GM12878 (cell line): Measurements from ENCODE around the gene GUCA2A. TPM values are rescaled to one million over a fixed set of nuclear protein-coding genes. Genes with fewer than 3 reads are reported as not detected.

Experiments
- ATAC-seq: fragments of 200-7000 bp; cut with Tn5 transposase; 3 replicates; pipeline ENCODE4 v1.9.1; 2020; ENCODE audit warnings: mild to moderate bottlenecking, moderate library complexity
- BruUV-seq: library from RNA; stranded (reverse); fragments of 400-500 nt; replicated peaks from 2 replicates; lab custom pipeline; 2021; lab: Mats Ljungman, UMichigan
- CTCF ChIA-PET: fragments of 300-600 bp; sonication (Branson Sonifier 250); formaldehyde crosslinking; extraction: SDS; loops from one replicate; lab custom pipeline; 2021; ENCODE audit warnings: inconsistent platforms; lab: Yijun Ruan, JAX
- POLR2A ChIA-PET: fragments of 350-600 bp; formaldehyde crosslinking; extraction: SDS; loops from one replicate; lab custom pipeline; 2021; ENCODE audit warnings: inconsistent platforms; lab: Charles Lee
- RAD21 ChIA-PET: fragments of 300-600 bp; sonication (Branson Sonifier 250); formaldehyde crosslinking; loops from one replicate; lab custom pipeline; 2023; ENCODE audit warnings: antibody characterized with exemption; ENCODE audit not compliant: unreplicated experiment; lab: Charles Lee
- SMC1A ChIA-PET: fragments of 300-600 bp; sonication (Branson Sonifier 250); formaldehyde crosslinking; loops from one replicate; lab custom pipeline; 2023; ENCODE audit not compliant: unreplicated experiment, uncharacterized antibody; lab: Charles Lee
- DNase-seq: peaks from one replicate; pipeline ENCODE4 v3.0.0-alpha.2; 2011; ENCODE audit warnings: low read depth, low spot score
- FAIRE-seq: peaks from 3 replicates; lab custom pipeline; 2011; peaks lifted over from hg19 to GRCh38; lab: Jason Lieb, UNC
- H2AFZ ChIP-seq: 2 replicates; pipeline ENCODE4 v1.6.0; 2011; ENCODE audit warnings: low read depth, low read length, control low read depth; ENCODE audit not compliant: control insufficient read depth
- H3K27ac ChIP-seq: 2 replicates; pipeline ENCODE4 v1.5.1; 2011; ENCODE audit warnings: control low read depth; ENCODE audit not compliant: control insufficient read depth, insufficient read depth
- H3K27me3 ChIP-seq, 2 experiments: replicated peaks in 1 of 2; 2 replicates each; pipeline versions ENCODE4 v1.6.0 to v1.6.1; 2011; ENCODE audit warnings: low read length in 1 of 2; ENCODE audit not compliant: control insufficient read depth in 2 of 2, insufficient read depth in 2 of 2
- H3K36me3 ChIP-seq, 2 experiments: 2 replicates each; pipeline ENCODE4 v1.5.1; 2011; ENCODE audit warnings: low read length in 1 of 2; ENCODE audit not compliant: control insufficient read depth in 2 of 2, insufficient read depth in 2 of 2
- H3K4me1 ChIP-seq: 2 replicates; pipeline ENCODE4 v1.6.1; 2011; ENCODE audit warnings: mild to moderate bottlenecking, low read length, moderate library complexity, mixed read lengths; ENCODE audit not compliant: control insufficient read depth, insufficient read depth
- H3K4me2 ChIP-seq: 2 replicates; pipeline ENCODE4 v1.6.0; 2011; ENCODE audit warnings: control low read depth; ENCODE audit not compliant: control insufficient read depth, insufficient read depth
- H3K4me3 ChIP-seq: fragments of 200-600 bp; sonication (generic); 2 replicates; pipeline ENCODE4 v1.5.1; 2016
- H3K79me2 ChIP-seq: 2 replicates; pipeline ENCODE4 v1.6.0; 2011; ENCODE audit warnings: low read length; ENCODE audit not compliant: control insufficient read depth, insufficient read depth
- H3K9ac ChIP-seq: 2 replicates; pipeline ENCODE4 v1.8.0; 2011; ENCODE audit warnings: low read length, control low read depth, mixed read lengths; ENCODE audit not compliant: control insufficient read depth, insufficient read depth
- H3K9me3 ChIP-seq: replicated peaks from 3 replicates; pipeline ENCODE4 v1.5.1; 2011; ENCODE audit warnings: mild to moderate bottlenecking, low read length; ENCODE audit not compliant: control insufficient read depth, insufficient read depth
- H4K20me1 ChIP-seq: 2 replicates; pipeline ENCODE4 v1.6.0; 2011; ENCODE audit not compliant: control insufficient read depth, insufficient read depth
- ATF7 ChIP-seq: fragments of 450-650 bp; IDR thresholded peaks from 2 replicates; pipeline ENCODE4 v1.6.1; 2016; ENCODE audit warnings: low read depth, mild to moderate bottlenecking
- BCL3 ChIP-seq: IDR thresholded peaks from 2 replicates; pipeline ENCODE4 v1.6.1; 2011; ENCODE audit warnings: borderline replicate concordance, low read depth, mild to moderate bottlenecking, moderate library complexity, low read length; ENCODE audit not compliant: insufficient read depth, poor library complexity, severe bottlenecking
- E4F1 ChIP-seq: fragments of 450-650 bp; IDR thresholded peaks from 2 replicates; pipeline ENCODE4 v1.6.1; 2018; ENCODE audit warnings: borderline replicate concordance, mild to moderate bottlenecking; ENCODE audit not compliant: partially characterized antibody
- EP300 ChIP-seq, 2 experiments: fragments of 150-350 bp in 1 of 2; IDR thresholded peaks; 2 replicates each; pipeline ENCODE4 v1.6.1; 2011 to 2012; ENCODE audit warnings: low read depth in 2 of 2, low read length in 2 of 2, borderline replicate concordance in 1 of 2, improper control_type of control experiment in 1 of 2, inconsistent platforms in 1 of 2; ENCODE audit not compliant: control insufficient read depth in 1 of 2
- HSF1 ChIP-seq: fragments of 150-350 bp; IDR thresholded peaks from 2 replicates; pipeline ENCODE4 v1.6.1; 2014; ENCODE audit warnings: mild to moderate bottlenecking, low read depth, low read length
- KLF5 ChIP-seq: fragments of 450-650 bp; IDR thresholded peaks from 2 replicates; pipeline ENCODE4 v1.6.1; 2014; ENCODE audit warnings: mild to moderate bottlenecking; ENCODE audit not compliant: partially characterized antibody
- RELB ChIP-seq: fragments of 450-650 bp; IDR thresholded peaks from 2 replicates; pipeline ENCODE4 v1.6.1; 2017; ENCODE audit warnings: low read depth, mild to moderate bottlenecking, moderate library complexity
- SMC3 ChIP-seq: IDR thresholded peaks from 2 replicates; pipeline ENCODE4 v1.6.1; 2011; ENCODE audit warnings: low read length, improper control_type of control experiment, borderline replicate concordance
- SRF ChIP-seq, 2 experiments: IDR thresholded peaks; 2 replicates each; pipeline ENCODE4 v1.6.1; 2011; ENCODE audit warnings: low read depth in 2 of 2, low read length in 2 of 2, mild to moderate bottlenecking in 1 of 2, moderate library complexity in 1 of 2
- TBL1XR1 ChIP-seq: IDR thresholded peaks from 2 replicates; pipeline ENCODE4 v1.6.1; 2012; ENCODE audit warnings: low read depth, low read length, improper control_type of control experiment
- ZNF274 ChIP-seq: IDR thresholded peaks from one replicate; pipeline ENCODE4 v1.8.0; 2011; ENCODE audit not compliant: insufficient read length, insufficient read depth
- WGBS: methylation state at CpG from one replicate; pipeline ENCODE4 v1.1.6; 2016; ENCODE audit warnings: low lambda C conversion rate; ENCODE audit not compliant: insufficient replicate concordance, insufficient coverage; ENCODE audit errors: missing lambda C conversion rate; 5-methylcytosine and 5-hydroxymethylcytosine counted together
- in situ Hi-C: fragments of 300-500 bp; cut with MboI; formaldehyde crosslinking; loops from 9 replicates; pipeline ENCODE4 v1.14.3; 2018; ENCODE audit warnings: mixed read lengths
- intact Hi-C: fragments of 100-400 bp; cut with micrococcal nuclease; formaldehyde crosslinking; loops from one replicate; pipeline ENCODE4 v1.14.2; 2022; ENCODE audit not compliant: unreplicated experiment
- polyA plus RNA-seq, 11 experiments: library from polyadenylated mRNA; depleted of rRNA in 4 of 11; unstranded in 6 of 11; stranded (reverse) in 5 of 11; fragments of >200 nt; fragmentation: Nextera tagmentation in 4 of 11; fragmentation: Illumina TruSeq in 1 of 11; extraction: Ambion mirVana in 4 of 11; extraction: Trizol in 1 of 11; gene quantifications; 1 replicate in 1 of 11; 2 replicates in 10 of 11; pipeline versions ENCODE4 v1.2.1 to v1.2.3, GENCODE V29; 2011 to 2016; ENCODE audit warnings: inconsistent platforms in 2 of 11, missing spikeins in 2 of 11, low read depth in 1 of 11
- total RNA-seq, 4 experiments: library from RNA; depleted of rRNA in 3 of 4; stranded (reverse); fragments of >200 nt in 3 of 4; fragmentation: Illumina TruSeq in 1 of 4; extraction: Trizol in 1 of 4; gene quantifications; 2 replicates each; pipeline versions ENCODE4 v1.2.1 to v1.2.3, GENCODE V29; 2013 to 2021

Gene GUCA2A
- total and polyA plus RNA-seq, 10 of the 15 experiments (the other 5 are each of a cell fraction or from before 2014, with no cell fraction given) = not detected

- ChIA-PET RAD21 (no interaction called here), CTCF (interaction anchor here (0.9 kb wide), 2 partner anchors 11 to 354 kb away, joined by 3 to 4 read pairs; no protein-coding TSS in a partner anchor), SMC1A (no interaction called here), POLR2A (no interaction called here)
- Histone ChIP-seq H3K4me3 (no peak overlapping the region), H4K20me1 (no peaks in the 10 kb centered on the region), H3K9ac (no peak overlapping the region), H3K27me3 (no peaks in the 10 kb centered on the region), H3K4me2 (no peak overlapping the region), H2AFZ (no peak overlapping the region), H3K4me1 (no peaks in the 10 kb centered on the region), H3K9me3 (no peaks in the 10 kb centered on the region), H3K79me2 (no peaks in the 10 kb centered on the region), H3K27ac (no peak overlapping the region), H3K36me3 (no peaks in the 10 kb centered on the region)
- intact Hi-C loops (no loop called here), in situ Hi-C loops (no loop called here)
- no TSS peak for BruUV-seq
- ATAC-seq (no peak), FAIRE-seq (no peak), DNase-seq (no peak)
- 78% methylated on average over 20 of the region's 21 CpGs for WGBS
- no peak for TF ChIP-seq EP300 (IDR thresholded peaks at IDR 0.05; ENCODE audit: borderline replicate concordance in 1 of 2, control insufficient read depth in 1 of 2, low read depth in 2 of 2, low read length in 2 of 2)
- TF ChIP-seq TBL1XR1 = no peak
- TF ChIP-seq KLF5 = no peak
- TF ChIP-seq SMC3 = no peak
- TF ChIP-seq ZNF274 = no peak
- no peak for TF ChIP-seq ATF7
- TF ChIP-seq BCL3 = no peak
- no peak for TF ChIP-seq E4F1
- no peak for TF ChIP-seq HSF1
- TF ChIP-seq RELB = no peak
- no peak for TF ChIP-seq SRF (IDR thresholded peaks at IDR 0.05; ENCODE audit: low read depth in 2 of 2, low read length in 2 of 2)
Measured at GRCh38 chr1:42167611-42168390, 3.3 kb upstream of the GUCA2A start.
